T-helper 2 cell (primary cell): ENCODE data around the gene SPAM1.
"Not testable (repeated sequence)": the region's sequence is repeated elsewhere in the genome, so short reads cannot be mapped to it uniquely, and the experiment has no call there.

Experiments used
- DNase-seq, 5 experiments: peaks; one replicate each; pipeline versions ENCODE4 v3.0.0 to v3.0.0-alpha.2; 2012 to 2022

SPAM1 gene

DNA sequence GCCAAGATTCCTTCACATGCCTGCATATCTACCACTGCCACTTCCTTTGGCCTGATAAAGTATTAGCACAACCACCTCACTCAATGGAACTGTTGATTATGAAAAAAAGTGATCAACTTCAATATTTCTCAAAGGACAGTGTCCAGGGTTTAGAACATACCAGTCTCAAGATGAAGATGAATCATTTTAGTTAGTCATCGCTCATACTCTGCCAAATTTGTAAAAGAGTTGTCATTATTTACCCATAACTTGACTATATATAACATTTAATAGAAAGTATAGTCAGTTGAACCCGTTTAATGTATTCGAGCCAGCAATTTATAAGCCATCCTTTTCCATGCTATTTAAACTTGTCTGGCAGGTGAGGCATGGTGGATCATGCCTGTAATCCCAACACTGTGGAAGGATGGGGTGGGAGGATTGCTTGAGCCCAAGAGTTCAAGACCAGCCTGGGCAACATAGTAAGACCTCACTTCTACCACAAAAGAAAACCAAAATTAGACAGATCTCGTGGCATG lies 33.2 kb downstream of the SPAM1 start:
- DNase-seq, result no peak

DNA sequence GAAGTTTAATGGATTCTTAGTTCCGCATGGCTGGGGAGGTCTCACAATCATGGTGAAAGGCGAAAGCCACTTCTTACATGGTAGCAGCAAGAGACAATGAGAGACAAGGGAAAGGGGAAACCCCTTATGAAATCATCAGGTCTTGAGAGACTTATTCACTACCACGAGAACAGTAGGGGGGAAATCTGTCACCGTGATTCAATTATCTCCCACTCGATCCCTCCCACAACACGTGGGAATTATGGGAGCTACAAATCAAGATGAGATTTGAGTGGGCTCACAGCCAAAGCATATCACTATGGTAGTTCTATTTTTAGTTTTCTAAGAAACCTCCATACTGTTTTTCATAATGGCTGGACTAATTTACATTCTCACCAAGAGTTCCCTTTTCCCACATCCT lies 36.7 kb downstream of the SPAM1 start:
- no peak for DNase-seq

DNA sequence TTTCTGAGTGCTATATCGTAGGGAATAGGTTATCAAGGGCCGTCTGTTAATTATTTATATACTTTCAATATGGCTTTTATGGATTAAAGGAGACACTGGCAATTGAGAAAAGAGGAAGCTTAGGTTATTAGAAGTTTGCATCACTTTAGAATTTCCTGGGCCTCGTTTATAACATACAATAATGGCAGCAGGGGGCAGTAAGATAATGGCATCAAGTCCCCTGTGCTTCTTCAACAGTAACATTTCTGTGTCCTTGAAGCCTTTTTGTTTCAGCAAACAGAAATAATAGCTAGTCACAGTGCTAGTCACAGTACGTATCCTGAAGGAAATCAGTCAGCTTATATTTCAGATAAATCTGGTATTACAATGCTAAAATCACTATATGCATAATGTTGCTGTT lies 41.9 kb downstream of the SPAM1 start:
- DNase-seq, result no peak

DNA sequence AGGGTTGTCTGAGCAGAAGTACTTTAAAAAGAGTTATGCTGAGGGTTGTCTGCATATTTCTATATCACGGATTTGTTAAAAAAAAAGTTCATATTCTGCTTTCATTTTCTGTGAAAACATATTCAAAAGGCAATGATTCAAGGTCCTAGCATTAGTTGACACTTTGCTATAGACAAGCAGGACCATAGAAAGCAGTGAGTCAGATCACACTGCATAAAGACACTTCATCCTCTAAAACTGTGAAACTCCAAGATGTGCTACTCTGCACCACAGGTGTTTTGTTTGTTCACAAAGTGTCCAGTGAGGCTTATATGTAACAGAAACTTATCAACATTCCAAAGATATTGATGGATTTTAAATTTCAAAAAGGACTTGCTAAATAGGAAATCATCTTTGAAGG lies 47.0 kb downstream of the SPAM1 start:
- no peak for DNase-seq

DNA sequence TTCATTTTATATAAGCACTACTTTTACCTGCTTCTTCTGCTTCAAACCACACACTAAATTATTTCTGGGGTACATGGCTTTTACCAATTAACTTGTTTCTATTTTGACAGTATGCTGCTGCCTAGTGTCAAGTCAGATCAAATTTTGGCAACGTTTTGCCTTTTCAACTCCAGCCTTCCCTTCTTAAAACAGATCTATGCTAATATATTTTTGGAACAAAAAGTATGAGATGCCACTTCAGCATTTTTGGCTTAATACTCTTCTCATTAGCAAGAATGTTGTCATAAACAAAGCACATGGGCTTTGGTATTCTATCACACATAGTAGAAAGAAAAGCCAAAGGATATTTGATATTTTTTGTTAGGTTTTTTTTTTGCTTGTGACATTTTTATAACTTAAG lies 47.8 kb downstream of the SPAM1 start:
- DNase-seq, result no peak

DNA sequence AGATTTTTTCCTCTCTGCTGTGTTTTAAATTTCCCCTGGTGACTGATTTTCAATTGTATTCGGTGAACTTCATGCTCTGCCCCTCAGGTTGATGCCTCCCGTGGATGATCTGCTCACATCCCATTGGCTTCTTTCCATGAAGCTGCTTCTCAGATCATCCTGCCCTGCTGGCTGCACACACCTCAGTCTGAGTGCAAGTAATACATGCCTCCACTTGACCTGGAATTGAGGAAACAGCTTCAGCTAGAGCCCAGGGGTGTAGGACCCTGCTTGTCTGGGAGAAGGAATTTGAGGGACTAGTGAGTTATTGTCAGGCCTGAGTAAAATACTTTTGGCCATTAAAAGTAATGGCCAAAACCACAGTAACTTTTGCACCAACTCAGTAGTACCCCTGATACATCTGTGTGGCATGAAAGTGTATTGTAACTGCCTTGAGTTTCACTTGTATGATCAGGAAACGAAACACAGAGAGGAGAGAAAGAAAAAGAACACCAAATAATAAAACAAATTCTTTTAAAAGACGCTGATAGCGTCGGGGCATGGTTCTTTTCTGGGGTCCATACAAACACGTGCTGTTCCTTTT lies 49.4 kb downstream of the SPAM1 start:
- DNase-seq, result no peak

DNA sequence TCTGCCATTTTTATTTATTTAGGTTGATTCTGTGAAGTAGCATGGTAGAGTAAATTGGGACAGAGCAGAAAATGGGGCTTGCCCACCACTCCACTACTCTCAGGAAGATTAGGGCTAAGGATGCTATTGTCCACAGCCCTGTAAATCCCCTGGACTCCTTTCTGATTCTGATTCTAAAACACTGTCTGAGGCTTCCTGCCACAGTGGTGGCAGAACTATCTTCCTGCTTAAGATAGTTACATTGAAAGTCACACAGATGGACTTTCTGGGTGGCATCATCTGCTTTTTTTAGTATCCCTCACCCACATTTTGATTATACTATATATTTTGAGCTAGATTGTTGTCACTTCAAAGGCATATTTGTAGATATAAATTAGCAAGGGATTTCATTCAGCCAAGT lies 50.0 kb downstream of the SPAM1 start:
- no peak for DNase-seq

DNA sequence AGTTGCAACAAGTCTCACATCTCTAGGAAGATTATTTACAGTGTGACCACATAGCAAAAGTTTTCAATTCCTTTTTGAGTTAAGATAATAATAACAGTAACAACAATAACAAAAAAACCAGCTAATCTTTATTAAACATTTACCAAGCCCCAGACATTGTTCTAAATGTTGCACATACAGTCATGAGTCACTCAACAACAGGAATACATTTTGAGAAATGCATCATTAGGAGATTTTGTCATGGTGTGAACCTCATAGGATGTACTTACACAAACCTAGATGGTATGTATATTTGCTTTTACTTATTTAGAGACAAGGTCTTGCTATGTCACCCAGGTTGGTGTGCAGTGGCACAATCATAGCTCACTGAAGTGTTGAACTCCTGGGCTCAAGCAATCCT lies 52.0 kb downstream of the SPAM1 start:
- DNase-seq, result no peak

DNA sequence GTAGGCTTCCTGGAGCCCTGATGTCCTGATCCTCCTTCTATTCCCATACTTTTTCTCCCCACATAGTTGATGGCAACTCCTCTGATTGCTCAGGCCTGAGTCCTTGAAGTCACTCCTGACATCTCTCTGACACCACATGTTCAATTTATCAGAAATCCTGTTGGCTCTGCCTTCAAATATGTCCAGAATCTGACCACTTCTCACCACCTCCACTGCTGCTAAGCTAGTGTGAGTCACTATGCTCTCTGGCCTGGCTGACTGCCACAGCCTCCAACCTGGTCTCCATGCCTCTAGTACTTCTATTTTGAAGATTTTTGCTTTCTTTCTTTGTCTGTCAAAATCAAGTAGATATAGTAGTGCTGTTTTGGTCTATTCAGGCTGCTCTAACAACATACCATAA lies 54.8 kb downstream of the SPAM1 start:
- DNase-seq, result no peak

DNA sequence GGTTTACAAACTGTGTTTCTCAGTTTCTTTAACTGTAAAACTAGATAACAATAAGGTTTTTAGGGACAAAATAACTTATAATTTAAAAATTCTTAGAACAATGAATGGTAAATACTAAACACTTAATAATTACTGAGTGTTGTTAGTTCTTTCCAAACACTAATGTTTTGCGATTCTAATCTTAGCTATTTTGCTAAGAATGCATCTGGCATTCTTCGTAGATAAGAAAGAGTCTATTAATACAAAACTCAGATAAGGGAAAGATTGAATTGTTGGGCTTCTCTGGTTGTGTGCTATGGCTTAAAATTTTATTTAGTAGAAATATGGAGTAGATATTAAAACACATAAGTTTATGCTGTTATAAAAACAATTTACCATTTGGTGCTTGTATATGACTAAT lies 62.4 kb downstream of the SPAM1 start:
- no peak for DNase-seq

DNA sequence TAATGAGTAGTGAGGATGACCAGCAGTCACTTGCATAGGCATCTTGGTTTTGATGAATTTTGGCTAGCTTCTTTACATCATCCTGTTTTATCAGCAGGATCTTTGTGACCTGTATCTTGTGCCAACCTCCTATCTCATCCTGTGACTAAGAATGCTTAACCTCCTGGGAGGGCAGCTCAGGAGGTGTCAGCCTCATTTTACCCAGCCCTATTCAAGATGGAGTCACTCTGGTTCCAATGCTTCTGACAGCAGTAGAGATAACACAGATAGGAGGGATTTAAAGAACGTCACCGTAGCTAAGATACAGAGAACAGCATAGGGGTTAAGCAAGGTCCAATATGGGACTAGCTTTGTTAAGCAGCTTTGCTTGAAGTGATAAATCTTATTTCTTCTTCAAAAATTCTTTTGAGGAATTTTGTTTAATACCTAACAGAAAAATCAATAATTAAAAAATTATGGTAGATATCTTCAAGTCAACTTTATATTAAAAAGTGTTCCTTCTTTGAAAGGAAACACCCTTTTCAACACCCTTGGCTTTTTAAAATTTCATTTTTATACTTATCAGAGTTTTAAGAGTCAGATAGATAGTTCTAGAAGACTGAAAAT lies 68.0 kb downstream of the SPAM1 start:
- no peak for DNase-seq

DNA sequence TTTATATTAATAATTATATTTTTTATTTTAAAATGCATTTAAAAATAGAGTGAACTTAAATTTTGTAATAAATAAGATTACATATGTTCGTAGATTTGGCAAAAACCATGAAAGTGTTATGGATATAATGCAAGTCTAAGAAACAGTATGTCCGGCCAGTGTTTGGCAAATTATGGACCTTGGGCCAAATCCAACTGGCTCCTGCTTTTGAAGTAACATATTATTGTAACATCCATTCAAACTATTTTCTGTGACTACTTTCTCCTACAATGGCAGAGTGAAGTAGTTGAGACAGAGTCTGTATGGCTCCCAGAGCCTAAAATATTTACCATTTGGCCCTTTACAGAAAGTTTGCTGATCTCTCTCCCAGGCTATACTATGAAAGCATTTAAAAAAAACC lies 69.0 kb downstream of the SPAM1 start:
- no peak for DNase-seq

DNA sequence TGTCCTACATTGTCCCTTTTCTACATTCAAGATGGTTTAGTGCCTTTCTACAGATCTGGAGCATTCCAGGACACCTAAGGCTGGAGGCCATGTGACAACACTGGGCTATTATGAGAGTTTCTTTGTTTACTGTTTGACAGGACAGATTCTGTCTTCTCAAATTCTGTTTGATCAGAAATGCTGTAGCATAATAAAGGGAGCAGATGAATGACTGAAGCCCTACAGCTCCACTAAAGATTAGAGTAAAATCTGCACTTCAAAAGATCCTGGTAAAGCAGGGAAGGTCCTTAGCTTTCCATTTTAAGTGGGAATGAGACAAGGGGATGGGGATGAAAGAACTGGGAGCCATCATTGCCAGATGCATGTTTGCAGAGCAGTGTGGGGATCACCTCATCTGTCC lies 69.4 kb downstream of the SPAM1 start:
- DNase-seq, result no peak

DNA sequence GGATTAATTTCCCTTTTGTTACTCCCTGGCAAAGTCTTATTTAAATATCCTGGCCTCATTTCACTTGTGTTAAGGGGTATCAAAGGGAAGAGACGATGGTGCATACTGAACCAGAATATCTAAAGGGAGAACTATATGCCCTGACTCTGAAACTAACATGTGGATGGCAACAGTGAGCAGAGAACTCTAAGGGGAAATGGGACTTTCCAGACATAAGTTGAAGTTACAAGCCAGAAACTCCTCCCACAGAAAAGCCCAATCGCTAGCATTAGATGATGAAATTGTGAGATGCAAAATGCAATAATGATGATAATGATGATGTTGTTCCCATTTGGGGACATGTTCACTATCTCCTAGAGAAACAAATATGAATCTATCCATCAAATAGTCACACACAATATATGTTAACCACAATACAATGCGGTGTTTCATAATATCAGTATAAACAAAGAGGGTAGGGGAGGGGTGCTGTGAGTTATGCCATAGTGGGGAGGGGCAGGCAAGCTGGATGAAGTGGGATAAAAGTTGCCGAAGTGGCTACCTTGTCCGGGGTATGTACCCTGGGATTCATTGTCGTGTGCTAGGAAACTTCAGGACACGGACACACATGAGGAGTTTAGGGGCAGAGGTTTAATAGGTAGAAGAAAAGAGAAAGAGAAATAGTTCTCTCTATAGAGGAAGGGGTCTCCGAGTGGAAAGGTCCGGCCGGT lies 70.7 kb downstream of the SPAM1 start:
- DNase-seq, result no peak

DNA sequence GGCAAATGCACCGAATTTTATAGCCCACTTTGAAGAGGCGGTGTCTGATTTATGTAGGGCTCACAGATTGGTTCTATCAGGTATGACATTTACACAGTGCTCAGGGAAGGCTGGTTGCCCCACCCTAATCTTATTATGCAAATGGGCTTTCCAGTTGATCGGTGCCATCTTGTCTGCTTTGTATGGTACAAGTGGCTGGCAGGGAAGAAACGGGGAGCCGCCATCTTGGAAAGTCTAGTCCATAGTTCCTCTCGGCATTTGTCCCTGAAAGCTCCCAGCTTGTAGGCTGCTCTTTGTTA lies 71.2 kb downstream of the SPAM1 start:
- no peak for DNase-seq

DNA sequence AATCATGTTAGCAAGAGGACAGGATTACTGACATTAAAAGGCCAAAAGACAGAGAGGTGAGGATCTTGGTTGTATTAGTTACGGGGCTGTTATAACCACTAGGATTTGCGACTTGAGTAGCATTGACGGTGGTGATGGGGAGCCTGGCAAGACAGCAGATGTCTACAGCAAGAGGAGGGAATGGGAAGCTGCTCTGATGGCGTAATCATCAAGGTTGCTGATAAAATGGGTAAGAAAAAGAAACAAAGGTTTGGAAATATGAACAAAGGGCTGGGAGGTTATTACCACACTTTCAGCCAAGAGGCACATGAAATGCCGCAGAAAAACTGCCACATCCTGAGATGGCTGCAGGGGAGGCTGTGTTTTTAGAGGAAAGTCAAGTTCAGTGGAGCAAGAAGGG lies 73.9 kb downstream of the SPAM1 start:
- no peak for DNase-seq

DNA sequence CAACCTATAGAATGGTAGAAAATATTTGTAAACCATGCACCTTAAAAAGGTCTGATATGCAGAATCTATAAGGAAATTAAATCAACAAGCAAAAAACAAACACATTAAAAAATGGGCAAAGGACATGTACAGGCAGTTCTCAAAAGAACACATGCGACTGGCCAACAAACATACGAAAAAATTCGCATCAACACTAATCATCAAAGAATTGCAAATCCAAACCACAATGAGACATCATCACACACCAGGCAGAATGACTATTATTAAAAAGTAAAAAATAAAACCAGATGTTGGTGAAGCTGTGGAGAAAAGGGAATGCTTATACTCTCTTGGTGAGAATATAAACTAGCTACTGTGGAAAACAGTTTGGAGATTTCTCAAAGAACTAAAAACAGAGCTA lies 74.7 kb downstream of the SPAM1 start:
- DNase-seq, result no peak

DNA sequence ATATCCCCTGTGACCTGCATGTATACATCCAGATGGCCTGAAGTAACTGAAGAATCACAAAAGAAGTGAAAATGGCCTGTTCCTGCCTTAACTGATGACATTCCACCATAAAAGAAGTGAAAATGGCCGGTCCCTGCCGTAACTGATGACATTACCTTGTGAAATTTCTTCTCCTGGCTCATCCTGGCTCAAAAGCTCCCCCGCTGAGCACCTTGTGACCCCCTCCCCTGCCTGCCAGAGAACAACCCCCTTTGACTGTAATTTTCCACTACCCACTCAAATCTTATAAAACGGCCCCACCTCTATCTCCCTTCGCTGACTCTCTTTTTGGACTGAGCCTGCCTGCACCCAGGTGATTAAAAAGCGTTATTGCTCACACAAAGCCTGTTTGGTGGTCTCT lies 83.3 kb downstream of the SPAM1 start:
- not testable (repeated sequence) for DNase-seq

DNA sequence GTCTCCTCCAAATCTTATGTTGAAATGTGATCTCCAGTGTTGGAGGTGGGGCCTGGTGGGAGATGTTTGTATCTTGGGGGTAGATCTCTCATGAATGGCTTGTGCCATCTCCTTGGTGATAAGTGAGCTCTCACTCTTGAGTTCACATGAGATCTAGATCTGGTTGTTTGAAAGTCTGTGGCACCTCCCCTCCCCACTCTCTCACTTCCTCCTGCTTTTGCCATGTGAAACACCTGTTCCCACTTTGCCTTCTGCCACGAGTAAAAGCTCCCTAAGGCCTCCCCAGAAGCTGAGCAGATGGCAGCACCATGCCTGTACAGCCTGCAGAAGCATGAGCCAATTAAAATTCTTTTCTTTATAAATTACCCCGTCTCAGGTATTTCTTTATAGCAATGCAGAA lies 84.3 kb downstream of the SPAM1 start:
- DNase-seq, result no peak
